Muscle layer of colon (tissue), 2 donors: Measurements from ENCODE around the gene LPCAT1.

ENCODE experiments used
- H3K27ac ChIP-seq: one replicate; pipeline ENCODE4 v1.7.0; 2013; ENCODE audit warnings: low read depth, mild to moderate bottlenecking, low read length, moderate library complexity
- H3K27me3 ChIP-seq, 2 donors: one replicate each; pipeline ENCODE4 v1.7.0; 2013; ENCODE audit warnings: low read length in 2 of 2, mild to moderate bottlenecking in 2 of 2; ENCODE audit not compliant: insufficient read depth in 2 of 2, control insufficient read depth in 1 of 2
- H3K36me3 ChIP-seq: one replicate; pipeline ENCODE4 v1.7.0; 2013; ENCODE audit warnings: mild to moderate bottlenecking, low read length; ENCODE audit not compliant: insufficient read depth
- H3K4me1 ChIP-seq: one replicate; pipeline ENCODE4 v1.7.0; 2013; ENCODE audit warnings: mild to moderate bottlenecking, low read length; ENCODE audit not compliant: insufficient read depth
- H3K4me3 ChIP-seq, 2 donors: one replicate each; pipeline ENCODE4 v1.7.0; 2013; ENCODE audit warnings: low read length in 2 of 2, low read depth in 1 of 2, mild to moderate bottlenecking in 1 of 2, moderate library complexity in 1 of 2
- H3K9ac ChIP-seq: one replicate; pipeline ENCODE4 v1.7.0; 2013; ENCODE audit warnings: low read length
- H3K9me3 ChIP-seq: one replicate; pipeline ENCODE4 v1.7.0; 2013; ENCODE audit warnings: mild to moderate bottlenecking, low read length
- donor health status: abdominal sarcoma.
- donor health status: Adenocarcinoma of cecum.

The LPCAT1 gene

DNA sequence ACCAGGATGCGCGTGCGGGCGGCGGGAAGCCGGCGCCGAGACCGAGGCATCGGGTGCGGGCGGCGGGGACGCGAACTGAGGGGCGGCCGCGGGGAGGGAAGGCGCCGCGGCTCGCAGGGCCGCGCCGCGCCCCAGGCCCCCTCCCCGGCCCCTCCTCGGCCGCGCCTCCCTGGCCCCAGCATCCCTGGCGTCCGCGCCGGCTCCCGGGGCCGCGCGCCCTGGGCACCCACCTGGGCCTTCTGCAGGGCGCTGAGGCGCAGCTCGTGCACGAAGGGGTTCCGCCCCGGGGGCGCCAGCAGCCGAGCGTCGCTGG lies 324 bp downstream of the LPCAT1 start:
- Histone ChIP-seq H3K27ac (no peak overlapping the region), H3K27me3 (no peaks in the 10 kb centered on the region), H3K4me1 (peaks cover 18% of the 10 kb centered on the region), H3K9me3 (no peaks in the 10 kb centered on the region), H3K36me3 (peaks cover 14% of the 10 kb centered on the region), H3K4me3 (peak overlapping the region; percentile 61 to 83), H3K9ac (no peak overlapping the region)

- Histone ChIP-seq H3K9me3 (no peaks in the 10 kb centered on the region), H3K27me3 (no peaks in the 10 kb centered on the region), H3K4me3 (peak overlapping the region; percentile 61 to 83), H3K27ac (no peak overlapping the region), H3K4me1 (peaks cover 18% of the 10 kb centered on the region), H3K36me3 (peaks cover 14% of the 10 kb centered on the region), H3K9ac (no peak overlapping the region)
Measured at GRCh38 chr5:1522601-1523479, 920 bp downstream of the LPCAT1 start.

- Histone ChIP-seq H3K27ac (no peak overlapping the region), H3K36me3 (peaks cover 14% of the 10 kb centered on the region), H3K9me3 (no peaks in the 10 kb centered on the region), H3K27me3 (no peaks in the 10 kb centered on the region), H3K4me1 (peaks cover 18% of the 10 kb centered on the region), H3K9ac (no peak overlapping the region), H3K4me3 (peak overlapping the region in 1 of 2 donors; percentile 61)
Measured at GRCh38 chr5:1521671-1522600, 1.8 kb downstream of the LPCAT1 start.

DNA sequence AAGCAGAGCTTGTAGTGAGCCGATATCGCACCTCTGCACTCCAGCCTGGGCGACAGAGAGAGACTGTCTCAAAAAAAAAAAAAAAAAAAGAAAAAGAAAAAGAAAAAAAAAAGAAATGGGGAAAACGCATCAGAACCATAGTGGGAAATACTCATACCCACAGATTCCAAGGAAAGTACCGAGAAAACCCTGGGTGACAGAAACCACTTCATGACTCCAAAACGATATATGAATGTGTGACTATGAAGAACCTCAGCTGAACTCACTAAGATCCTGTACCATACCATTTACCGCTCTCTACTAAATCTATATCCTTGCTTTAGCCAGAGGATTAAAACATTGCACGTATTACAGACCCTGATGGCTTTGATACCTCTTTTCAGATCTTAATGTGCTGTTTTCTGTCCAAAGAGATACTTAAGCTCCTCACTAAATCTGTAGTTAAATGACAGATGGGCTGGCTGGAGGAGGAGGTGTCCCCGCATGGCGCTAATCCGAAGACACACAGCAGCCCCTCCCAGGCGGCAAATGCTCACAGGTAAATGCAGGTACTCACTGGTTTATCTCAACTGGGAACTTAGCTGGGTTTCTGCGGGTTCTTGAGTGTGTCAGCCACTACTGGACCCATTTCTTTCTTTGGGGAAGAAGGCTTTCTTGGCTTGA lies 2.8 kb downstream of the LPCAT1 start:
- H3K36me3 ChIP-seq, result peaks cover 14% of the 10 kb centered on the region
- H3K27me3 ChIP-seq, result no peaks in the 10 kb centered on the region
- H3K27ac ChIP-seq, result no peak overlapping the region
- H3K9me3 ChIP-seq, result no peaks in the 10 kb centered on the region
- no peak overlapping the region for H3K4me3 ChIP-seq
- H3K4me1 ChIP-seq, result peaks cover 18% of the 10 kb centered on the region
- no peak overlapping the region for H3K9ac ChIP-seq

- Histone ChIP-seq H3K4me3 (no peak overlapping the region), H3K27ac (no peak overlapping the region), H3K27me3 (no peaks in the 10 kb centered on the region), H3K9me3 (no peaks in the 10 kb centered on the region), H3K9ac (no peak overlapping the region), H3K36me3 (peaks cover 14% of the 10 kb centered on the region), H3K4me1 (peaks cover 18% of the 10 kb centered on the region)
Measured at GRCh38 chr5:1519631-1520210, 4.0 kb downstream of the LPCAT1 start.

DNA sequence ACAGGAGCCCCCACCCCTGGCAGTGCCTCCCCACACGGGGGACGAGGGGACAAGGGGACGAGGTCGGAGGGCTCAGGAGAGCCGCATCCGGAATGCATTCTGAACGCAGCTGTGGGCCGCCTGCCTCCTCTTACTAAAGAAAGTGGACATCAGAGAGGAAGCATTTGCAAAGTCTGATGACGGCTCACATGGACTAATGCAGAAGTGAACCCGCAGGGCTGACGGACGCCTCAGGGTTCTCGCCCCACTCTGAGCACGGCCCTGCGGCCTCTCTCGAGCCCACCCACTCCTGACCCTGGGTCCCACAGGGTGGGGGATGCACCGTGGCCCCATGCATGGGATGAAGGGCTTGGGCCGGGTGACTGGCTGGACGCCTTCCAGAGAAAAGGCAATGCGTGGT lies 5.9 kb downstream of the LPCAT1 start:
- Histone ChIP-seq H3K27ac (no peak overlapping the region), H3K27me3 (no peaks in the 10 kb centered on the region), H3K9me3 (no peaks in the 10 kb centered on the region), H3K4me1 (peaks cover 13% of the 10 kb centered on the region), H3K36me3 (peaks cover 14% of the 10 kb centered on the region), H3K4me3 (no peak overlapping the region), H3K9ac (no peak overlapping the region)

DNA sequence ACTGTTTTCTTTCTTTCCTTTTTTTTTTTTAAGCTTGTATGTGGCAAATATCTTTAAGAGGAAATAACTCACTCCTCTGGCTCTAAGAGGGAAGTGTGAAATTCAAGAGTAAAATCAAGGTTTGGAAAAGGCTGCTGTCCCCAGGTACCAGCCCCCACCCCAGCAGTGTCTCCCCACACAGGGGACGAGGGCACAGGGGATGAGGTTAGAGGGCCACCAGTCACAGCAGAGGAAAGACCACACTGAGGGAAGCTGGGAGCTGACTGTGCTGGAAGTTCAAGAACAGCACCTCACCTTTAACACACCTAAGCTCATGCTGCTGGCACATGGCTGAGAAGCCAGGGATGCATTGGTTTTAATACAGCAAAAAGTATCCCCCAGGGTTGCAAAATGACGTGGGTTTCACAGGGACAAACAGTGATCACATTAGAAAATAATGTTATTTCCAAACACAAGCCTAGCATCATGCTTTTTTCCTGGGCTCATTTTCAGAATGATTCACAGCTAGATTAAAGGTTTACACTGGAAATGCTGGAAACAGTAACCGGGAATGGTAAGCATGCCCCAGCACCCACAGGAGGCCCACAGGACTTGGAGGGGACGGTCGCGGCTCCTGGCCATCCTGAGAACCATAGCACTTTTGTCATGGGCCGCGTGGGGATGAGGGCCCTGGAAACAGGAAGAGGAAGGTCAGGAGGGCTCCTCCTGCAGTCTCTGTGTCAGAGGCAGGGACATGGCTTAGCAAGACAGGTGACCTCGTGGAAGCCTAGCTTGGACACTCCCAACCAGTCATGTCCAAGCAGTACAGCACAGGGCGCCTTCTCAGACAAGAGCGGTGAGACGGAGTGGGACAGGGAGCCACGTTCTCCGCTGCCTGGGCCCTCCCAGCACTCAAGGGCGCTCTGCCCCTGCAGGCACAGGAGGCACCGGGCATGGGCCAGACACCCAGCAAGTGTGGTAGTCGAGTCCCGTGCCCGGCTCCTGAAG lies 6.9 kb downstream of the LPCAT1 start:
- H3K4me1 ChIP-seq, result peaks cover 4% of the 10 kb centered on the region
- H3K27ac ChIP-seq, result no peak overlapping the region
- H3K9me3 ChIP-seq, result no peaks in the 10 kb centered on the region
- no peak overlapping the region for H3K4me3 ChIP-seq
- no peaks in the 10 kb centered on the region for H3K27me3 ChIP-seq
- H3K9ac ChIP-seq, result no peak overlapping the region
- peaks cover 14% of the 10 kb centered on the region for H3K36me3 ChIP-seq

DNA sequence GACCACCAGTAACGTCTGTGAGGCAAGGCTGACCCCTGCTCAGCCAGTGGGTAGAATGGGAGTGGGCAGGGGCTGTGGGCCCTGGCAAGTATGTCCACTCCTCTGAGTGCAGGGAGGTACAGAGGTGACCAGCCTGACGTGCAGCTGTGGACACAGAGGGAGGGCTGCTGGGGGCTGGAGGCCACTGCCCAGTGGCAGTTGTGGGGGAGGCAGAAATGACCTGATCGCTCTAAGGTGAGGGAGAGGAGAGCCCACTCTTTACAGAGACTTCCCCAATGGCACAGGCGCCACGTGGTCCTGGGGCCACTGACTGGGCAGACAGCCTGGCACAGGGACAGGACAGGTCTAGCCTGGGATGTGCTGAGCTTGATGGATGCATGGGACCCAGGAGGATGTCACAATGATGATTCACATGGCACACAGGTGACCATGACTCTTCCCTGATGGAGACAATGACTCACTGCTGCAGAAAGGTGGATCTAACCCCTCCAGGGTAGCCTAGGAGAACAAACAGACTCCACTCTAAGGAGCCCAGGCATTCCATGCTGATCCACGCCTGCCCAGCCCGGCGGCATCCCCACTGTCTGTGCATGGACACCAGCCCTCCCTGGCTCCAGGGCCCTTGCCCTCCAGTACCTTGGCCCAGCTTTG lies 7.7 kb downstream of the LPCAT1 start:
- peaks cover 14% of the 10 kb centered on the region for H3K36me3 ChIP-seq
- no peak overlapping the region for H3K4me3 ChIP-seq
- H3K27ac ChIP-seq, result no peak overlapping the region
- no peaks in the 10 kb centered on the region for H3K9me3 ChIP-seq
- no peak overlapping the region for H3K9ac ChIP-seq
- no peaks in the 10 kb centered on the region for H3K4me1 ChIP-seq
- H3K27me3 ChIP-seq, result no peaks in the 10 kb centered on the region

DNA sequence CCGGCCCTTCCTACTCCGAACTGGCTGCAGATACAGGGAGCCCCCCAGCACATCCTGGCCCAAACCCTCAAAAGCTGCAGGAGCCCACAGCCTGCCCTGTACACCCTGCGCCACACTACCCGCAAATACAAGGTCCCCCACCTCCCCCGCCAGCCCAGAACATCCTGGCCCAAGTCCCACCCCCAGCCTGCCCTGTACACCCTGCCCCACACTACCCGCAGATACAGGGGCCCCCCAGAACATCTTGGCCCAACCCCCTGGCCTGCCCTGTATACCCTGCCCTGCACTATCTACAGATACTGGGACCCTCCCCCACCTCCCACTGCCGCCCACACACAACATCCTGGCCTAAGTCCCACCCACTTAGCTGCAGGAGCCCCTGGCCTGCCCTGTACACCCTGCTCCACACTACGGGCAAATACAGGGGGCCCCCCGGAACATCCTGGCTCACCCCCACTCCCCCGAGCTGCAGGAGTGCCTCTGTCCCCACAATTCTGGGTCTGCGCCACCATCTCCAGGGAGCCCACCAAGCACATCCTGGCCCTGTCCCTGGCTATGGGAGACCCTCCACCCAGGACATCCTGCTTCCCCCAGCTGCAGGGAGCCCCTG lies 8.3 kb downstream of the LPCAT1 start:
- Histone ChIP-seq H3K9me3 (no peaks in the 10 kb centered on the region), H3K36me3 (peaks cover 14% of the 10 kb centered on the region), H3K9ac (no peak overlapping the region), H3K4me1 (no peaks in the 10 kb centered on the region), H3K4me3 (no peak overlapping the region), H3K27me3 (no peaks in the 10 kb centered on the region), H3K27ac (no peak overlapping the region)
